ENCODE data around the gene CFAP77.

DNA sequence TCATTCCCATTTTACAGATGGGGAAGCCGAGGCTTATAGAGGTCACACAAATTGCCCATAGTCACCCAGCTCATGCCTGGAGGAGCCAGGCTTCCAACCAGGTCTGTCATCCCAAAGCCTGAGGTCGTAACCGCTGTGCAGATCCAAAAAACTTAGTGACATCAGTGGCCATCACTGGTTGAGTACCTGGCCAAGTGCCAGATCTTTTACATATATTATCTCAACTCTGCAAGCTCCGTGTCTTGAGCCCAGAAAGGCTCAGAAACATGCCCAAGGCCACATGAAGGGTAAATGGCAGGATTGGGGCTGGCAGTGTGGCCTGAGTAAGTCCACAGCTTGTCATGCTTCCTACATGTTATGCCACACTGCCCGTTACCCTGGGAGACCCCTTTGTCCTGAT, 13.5 kb downstream of the CFAP77 start:
- TF ChIP-seq, protein P1, sequence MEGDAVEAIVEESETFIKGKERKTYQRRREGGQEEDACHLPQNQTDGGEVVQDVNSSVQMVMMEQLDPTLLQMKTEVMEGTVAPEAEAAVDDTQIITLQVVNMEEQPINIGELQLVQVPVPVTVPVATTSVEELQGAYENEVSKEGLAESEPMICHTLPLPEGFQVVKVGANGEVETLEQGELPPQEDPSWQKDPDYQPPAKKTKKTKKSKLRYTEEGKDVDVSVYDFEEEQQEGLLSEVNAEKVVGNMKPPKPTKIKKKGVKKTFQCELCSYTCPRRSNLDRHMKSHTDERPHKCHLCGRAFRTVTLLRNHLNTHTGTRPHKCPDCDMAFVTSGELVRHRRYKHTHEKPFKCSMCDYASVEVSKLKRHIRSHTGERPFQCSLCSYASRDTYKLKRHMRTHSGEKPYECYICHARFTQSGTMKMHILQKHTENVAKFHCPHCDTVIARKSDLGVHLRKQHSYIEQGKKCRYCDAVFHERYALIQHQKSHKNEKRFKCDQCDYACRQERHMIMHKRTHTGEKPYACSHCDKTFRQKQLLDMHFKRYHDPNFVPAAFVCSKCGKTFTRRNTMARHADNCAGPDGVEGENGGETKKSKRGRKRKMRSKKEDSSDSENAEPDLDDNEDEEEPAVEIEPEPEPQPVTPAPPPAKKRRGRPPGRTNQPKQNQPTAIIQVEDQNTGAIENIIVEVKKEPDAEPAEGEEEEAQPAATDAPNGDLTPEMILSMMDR (IDR thresholded peaks at IDR 0.05) = no peak
- no peak for TF ChIP-seq POLR2AphosphoS5 (IDR thresholded peaks at IDR 0.05)
